ENCODE measurements around the gene VWA5B1. TPM values are rescaled to one million over a fixed set of nuclear protein-coding genes. Genes with fewer than 3 reads are reported as not detected.
A peak's percentile ranks its signal among the peaks of the same experiment; 100 is the strongest.

The VWA5B1 gene
- total RNA-seq, 1 experiment from 2014 or later: 0.10 TPM

DNA sequence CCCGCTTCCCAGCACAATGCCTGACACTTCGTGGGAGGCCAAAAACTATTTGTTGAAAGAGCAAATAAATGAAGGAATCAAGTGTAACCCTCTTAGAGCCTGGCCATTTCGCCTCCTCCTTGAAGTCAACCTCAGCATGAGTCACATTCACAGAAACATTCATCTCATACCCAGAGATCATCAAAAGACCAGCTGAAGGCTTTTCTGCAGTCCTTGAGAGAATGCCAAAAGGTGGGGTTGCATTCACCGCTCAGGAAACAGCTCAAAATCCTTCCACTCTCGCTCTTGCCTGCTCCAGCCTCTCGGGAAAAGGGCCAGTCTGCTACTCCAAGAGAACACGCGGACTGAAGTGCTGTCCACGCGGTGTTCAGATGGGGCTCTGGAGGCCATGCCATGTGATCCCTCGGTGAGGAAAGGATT, 90.0 kb downstream of the VWA5B1 start:
- no peak overlapping the region for H3K4me3 ChIP-seq (ENCODE audit: insufficient read depth, low read depth, low read length)
- peaks cover 31% of the 10 kb centered on the region for H3K27me3 ChIP-seq (ENCODE audit: control insufficient read depth, insufficient read depth, low read length)
- no peak for DNase-seq
- no peaks in the 10 kb centered on the region for H3K36me3 ChIP-seq (replicated peaks; ENCODE audit: control insufficient read depth, insufficient read depth, low read length)

GRCh38 chr1:20381045-20381641, 90.5 kb downstream of the VWA5B1 start:
- no peak for DNase-seq
- peaks cover 30% of the 10 kb centered on the region for H3K27me3 ChIP-seq (ENCODE audit: control insufficient read depth, insufficient read depth, low read length)
- no peaks in the 10 kb centered on the region for H3K36me3 ChIP-seq (replicated peaks; ENCODE audit: control insufficient read depth, insufficient read depth, low read length)
- no peak overlapping the region for H3K4me3 ChIP-seq (ENCODE audit: insufficient read depth, low read depth, low read length)

DNA sequence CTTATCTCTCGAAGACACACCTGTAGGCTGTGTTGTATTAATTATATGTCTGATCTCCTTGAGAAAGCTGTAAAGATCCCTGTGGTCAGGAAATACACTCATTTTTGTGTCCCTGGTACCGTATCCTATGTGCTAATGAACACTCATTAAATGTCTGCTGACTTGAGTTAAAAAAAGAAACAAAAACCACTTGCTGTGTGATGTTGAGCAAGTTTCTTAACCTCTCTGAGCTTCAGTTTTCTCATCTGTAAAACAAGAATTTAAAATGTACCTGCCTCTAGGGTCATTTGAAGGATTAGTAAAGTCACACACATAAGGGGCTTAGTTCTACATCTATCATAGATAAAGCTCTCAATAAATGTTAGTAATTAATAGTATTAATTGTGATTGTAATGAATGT, 91.3 kb downstream of the VWA5B1 start:
- H3K4me3 ChIP-seq (ENCODE audit: insufficient read depth, low read depth, low read length): no peak overlapping the region
- no peaks in the 10 kb centered on the region for H3K36me3 ChIP-seq (replicated peaks; ENCODE audit: control insufficient read depth, insufficient read depth, low read length)
- no peak for DNase-seq
- H3K27me3 ChIP-seq (ENCODE audit: control insufficient read depth, insufficient read depth, low read length): peaks cover 29% of the 10 kb centered on the region

DNA sequence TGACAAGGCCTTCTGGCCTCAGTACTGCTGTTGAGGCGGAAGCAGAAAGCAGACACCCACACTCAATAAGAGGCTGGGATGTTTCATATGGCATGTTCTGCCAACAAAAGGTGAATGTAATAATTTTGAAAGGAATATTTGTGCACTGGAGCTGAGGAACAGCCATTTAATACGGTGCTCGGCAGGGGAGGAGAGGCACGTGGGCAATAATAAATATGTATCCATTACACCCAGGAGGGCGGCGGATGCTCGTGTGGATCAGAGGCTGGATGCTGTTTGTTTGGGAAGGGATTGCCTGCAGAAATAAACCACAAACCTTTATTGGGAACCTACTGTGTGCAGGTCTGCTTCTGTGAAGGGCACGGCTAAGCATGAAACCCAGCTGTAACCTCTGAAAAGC, 92.0 kb downstream of the VWA5B1 start:
- Histone ChIP-seq H3K4me3 (ENCODE audit: insufficient read depth, low read depth, low read length) (no peak overlapping the region), H3K36me3 (replicated peaks; ENCODE audit: control insufficient read depth, insufficient read depth, low read length) (no peaks in the 10 kb centered on the region), H3K27me3 (ENCODE audit: control insufficient read depth, insufficient read depth, low read length) (peaks cover 28% of the 10 kb centered on the region; the same call in 1 of the 2 replicates)
- DNase-seq: no peak

- peaks cover 26% of the 10 kb centered on the region; the same call in 1 of the 2 replicates for H3K27me3 ChIP-seq (ENCODE audit: control insufficient read depth, insufficient read depth, low read length)
- DNase-seq: no peak
- H3K4me3 ChIP-seq (ENCODE audit: insufficient read depth, low read depth, low read length): no peak overlapping the region
- no peaks in the 10 kb centered on the region for H3K36me3 ChIP-seq (replicated peaks; ENCODE audit: control insufficient read depth, insufficient read depth, low read length)
Measured at GRCh38 chr1:20383631-20384030, 93.0 kb downstream of the VWA5B1 start.

DNA sequence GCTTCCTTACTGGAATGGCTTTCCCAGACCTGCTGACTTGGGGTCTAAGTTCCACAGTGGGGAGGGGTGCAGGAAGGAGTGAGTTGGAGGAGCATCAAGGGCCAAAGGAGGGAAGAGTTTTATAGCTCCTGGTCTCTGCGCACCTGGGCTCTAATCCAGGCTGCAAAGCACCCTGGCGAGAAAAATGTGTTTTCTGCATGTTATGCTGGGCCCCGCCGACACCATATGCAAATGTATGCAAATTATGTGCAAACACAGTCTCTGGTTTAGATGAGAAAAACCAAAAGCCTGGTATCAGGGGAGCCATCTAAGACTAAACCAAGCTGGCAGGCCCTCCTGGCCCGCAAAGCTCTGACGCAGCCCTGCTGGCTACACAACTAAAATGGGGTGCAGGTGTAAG, 95.0 kb downstream of the VWA5B1 start:
- Histone ChIP-seq H3K36me3 (replicated peaks; ENCODE audit: control insufficient read depth, insufficient read depth, low read length) (no peaks in the 10 kb centered on the region), H3K27me3 (ENCODE audit: control insufficient read depth, insufficient read depth, low read length) (peaks cover 23% of the 10 kb centered on the region; the same call in 1 of the 2 replicates), H3K4me3 (ENCODE audit: insufficient read depth, low read depth, low read length) (no peak overlapping the region)
- DNase-seq: peak; percentile 46

GRCh38 chr1:20386323-20387081, 95.8 kb downstream of the VWA5B1 start:
- Histone ChIP-seq H3K4me3 (ENCODE audit: insufficient read depth, low read depth, low read length) (no peak overlapping the region), H3K36me3 (replicated peaks; ENCODE audit: control insufficient read depth, insufficient read depth, low read length) (no peaks in the 10 kb centered on the region), H3K27me3 (ENCODE audit: control insufficient read depth, insufficient read depth, low read length) (peaks cover 29% of the 10 kb centered on the region; the same call in 1 of the 2 replicates)
- peak; percentile 75 for DNase-seq

- H3K27me3 ChIP-seq (ENCODE audit: control insufficient read depth, insufficient read depth, low read length): peaks cover 33% of the 10 kb centered on the region; the same call in 1 of the 2 replicates
Measured at GRCh38 chr1:20389571-20389970, 98.9 kb downstream of the VWA5B1 start.

DNA sequence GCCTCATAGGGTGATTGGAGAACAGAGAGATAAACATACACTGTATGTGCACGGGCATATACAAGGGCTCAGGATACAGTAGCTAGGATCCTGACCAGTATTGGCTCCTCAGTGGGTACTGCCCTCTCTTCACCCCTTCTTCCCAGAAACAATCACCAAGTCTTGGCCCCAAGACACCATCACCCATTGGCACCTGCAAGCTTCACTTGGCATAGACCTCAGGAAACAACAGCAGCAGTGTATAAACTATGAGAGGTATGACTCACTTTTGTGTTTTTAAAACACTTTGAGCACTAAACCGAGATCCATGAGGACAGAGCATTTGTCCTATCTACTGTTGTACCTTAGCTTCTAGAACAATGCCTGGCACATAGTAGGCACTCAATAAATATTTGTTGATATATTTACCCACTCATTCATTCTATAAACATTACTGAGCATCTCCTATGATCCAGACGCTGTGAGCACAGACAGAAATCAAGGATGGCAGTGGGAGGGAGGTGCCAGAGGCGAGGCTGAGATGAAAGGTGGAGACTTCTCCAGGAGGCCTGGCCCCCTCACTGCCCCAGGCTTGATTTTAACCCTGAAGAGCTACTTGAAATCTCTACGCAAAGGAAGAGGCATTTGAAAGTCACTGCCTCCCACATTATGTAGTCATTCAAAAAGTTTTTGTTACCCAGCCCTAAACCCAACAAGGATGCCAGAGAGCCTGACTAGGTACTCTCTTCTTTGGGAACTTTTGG, 100.1 kb downstream of the VWA5B1 start:
- peaks cover 27% of the 10 kb centered on the region; the same call in 1 of the 2 replicates for H3K27me3 ChIP-seq (ENCODE audit: control insufficient read depth, insufficient read depth, low read length)
- H3K36me3 ChIP-seq (replicated peaks; ENCODE audit: control insufficient read depth, insufficient read depth, low read length): no peaks in the 10 kb centered on the region
- DNase-seq: no peak
- no peak overlapping the region for H3K4me3 ChIP-seq (ENCODE audit: insufficient read depth, low read depth, low read length)

More at GRCh38 chr1:20389571-20389970, 98.9 kb downstream of the VWA5B1 start:
- no peaks in the 10 kb centered on the region for H3K36me3 ChIP-seq (replicated peaks; ENCODE audit: control insufficient read depth, insufficient read depth, low read length)
- DNase-seq: no peak
- H3K4me3 ChIP-seq (ENCODE audit: insufficient read depth, low read depth, low read length): no peak overlapping the region

GRCh38 chr1:20395255-20395654, 104.6 kb downstream of the VWA5B1 start:
- no peak overlapping the region for H3K4me3 ChIP-seq (ENCODE audit: insufficient read depth, low read depth, low read length)
- no peak for DNase-seq
- H3K36me3 ChIP-seq (replicated peaks; ENCODE audit: control insufficient read depth, insufficient read depth, low read length): no peaks in the 10 kb centered on the region
- peaks cover 50% of the 10 kb centered on the region for H3K27me3 ChIP-seq (ENCODE audit: control insufficient read depth, insufficient read depth, low read length)

DNA sequence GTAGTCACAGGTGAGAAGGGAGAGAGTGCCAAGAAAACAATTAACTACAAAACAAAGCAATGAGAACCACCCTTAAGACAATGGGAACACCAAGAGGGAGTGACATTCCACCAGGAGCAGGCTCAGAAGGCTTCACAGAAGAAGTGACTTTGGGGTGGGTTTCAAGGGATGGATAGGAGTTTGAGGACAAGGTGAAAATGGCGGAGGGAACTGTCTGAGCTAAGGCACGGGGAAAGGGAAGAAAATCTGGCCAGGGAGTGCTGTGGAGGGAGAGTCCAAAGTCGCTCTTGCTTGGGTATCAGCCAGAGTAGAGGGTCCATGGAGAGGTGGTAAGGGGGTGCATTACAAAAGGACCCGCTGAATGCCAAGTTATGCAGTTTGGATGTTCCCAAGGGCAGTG, 108.1 kb downstream of the VWA5B1 start:
- Histone ChIP-seq H3K27me3 (ENCODE audit: control insufficient read depth, insufficient read depth, low read length) (peaks cover 69% of the 10 kb centered on the region), H3K36me3 (replicated peaks; ENCODE audit: control insufficient read depth, insufficient read depth, low read length) (no peaks in the 10 kb centered on the region), H3K4me3 (ENCODE audit: insufficient read depth, low read depth, low read length) (no peak overlapping the region)
- DNase-seq: no peak

GRCh38 chr1:20399196-20399595, 108.5 kb downstream of the VWA5B1 start:
- no peak overlapping the region for H3K4me3 ChIP-seq (ENCODE audit: insufficient read depth, low read depth, low read length)
- DNase-seq: no peak
- H3K27me3 ChIP-seq (ENCODE audit: control insufficient read depth, insufficient read depth, low read length): peaks cover 74% of the 10 kb centered on the region
- no peaks in the 10 kb centered on the region for H3K36me3 ChIP-seq (replicated peaks; ENCODE audit: control insufficient read depth, insufficient read depth, low read length)

DNA sequence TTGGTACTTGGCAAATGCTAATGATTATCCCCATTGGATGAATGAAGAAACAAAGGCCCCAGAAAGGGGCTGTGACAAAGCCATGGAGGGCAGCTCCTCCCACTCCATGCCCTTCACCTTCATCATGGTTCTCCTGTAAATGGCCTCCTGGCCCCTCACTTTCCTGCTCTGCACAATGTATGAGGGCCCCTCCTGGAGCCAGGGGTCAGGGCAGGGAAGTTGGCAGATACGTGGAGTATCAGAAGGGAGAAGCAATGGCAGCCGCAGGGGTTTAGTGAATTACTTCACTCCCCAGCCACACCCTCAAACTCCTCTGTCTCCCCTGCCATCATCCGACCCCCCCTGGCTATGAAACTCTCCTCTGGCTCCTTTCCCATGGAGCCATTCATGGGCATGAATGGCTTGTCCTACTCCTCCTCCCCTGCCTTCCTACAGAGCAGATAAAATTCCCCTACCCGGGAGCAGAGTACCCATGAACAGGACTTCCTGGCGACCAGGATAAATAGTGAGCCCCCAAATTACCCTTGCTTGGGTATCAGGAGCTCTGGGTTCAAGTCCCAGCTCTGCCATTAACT, 109.0 kb downstream of the VWA5B1 start:
- Histone ChIP-seq H3K27me3 (ENCODE audit: control insufficient read depth, insufficient read depth, low read length) (peaks cover 78% of the 10 kb centered on the region), H3K4me3 (ENCODE audit: insufficient read depth, low read depth, low read length) (no peak overlapping the region)
- no peak for DNase-seq

DNA sequence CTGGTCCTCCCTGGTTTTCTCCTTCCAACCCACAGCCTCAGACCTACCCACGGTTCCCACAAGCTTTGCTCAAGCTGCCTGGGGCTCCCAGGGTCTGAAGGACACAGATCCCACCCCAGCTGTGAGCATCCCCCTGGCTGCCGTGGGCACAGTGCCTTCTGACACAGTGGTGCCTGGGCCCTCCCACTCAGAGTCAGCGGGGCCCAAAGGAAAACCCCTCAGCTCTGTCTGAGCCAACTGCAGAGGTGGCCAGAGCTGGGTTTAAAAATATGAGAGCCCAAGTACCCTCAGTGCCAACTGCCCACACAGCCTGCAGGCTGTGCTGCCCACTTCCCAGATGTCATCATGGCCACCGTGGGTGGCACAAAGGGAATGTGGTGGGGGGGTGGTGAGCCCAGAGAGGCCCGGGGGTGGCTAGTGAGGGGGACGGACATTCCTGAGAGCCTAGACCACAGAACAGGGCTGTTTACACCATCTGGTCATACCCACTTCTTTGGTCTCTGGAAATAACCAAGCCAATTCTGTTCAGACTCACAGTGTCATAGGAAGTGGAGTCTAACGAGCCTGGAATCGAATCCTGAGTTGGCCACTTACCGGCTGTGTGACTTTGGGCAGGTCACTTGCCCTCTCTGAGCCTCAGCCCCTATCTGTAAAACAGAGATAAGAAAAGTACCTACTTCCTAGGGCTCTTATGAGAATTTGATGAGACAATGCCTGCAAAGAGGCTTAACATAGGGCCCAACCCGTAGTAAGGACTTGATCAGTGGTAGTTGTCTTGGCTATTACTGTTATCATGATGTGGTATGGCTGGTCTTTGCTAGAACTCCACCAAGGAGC, 109.9 kb downstream of the VWA5B1 start:
- Histone ChIP-seq H3K27me3 (ENCODE audit: control insufficient read depth, insufficient read depth, low read length) (peaks cover 87% of the 10 kb centered on the region), H3K4me3 (ENCODE audit: insufficient read depth, low read depth, low read length) (no peak overlapping the region)
- peak; percentile 40 for DNase-seq

More for the DNA sequence above, 109.0 kb downstream of the VWA5B1 start:
- no peaks in the 10 kb centered on the region for H3K36me3 ChIP-seq (replicated peaks; ENCODE audit: control insufficient read depth, insufficient read depth, low read length)

More for the DNA sequence above, 109.9 kb downstream of the VWA5B1 start:
- H3K36me3 ChIP-seq (replicated peaks; ENCODE audit: control insufficient read depth, insufficient read depth, low read length): no peaks in the 10 kb centered on the region

Measured in H7 (cell line).